ENCODE measurements around the gene MAPT.
A peak's percentile ranks its signal among the peaks of the same experiment; 100 is the strongest.
"Not testable (repeated sequence)": the region's sequence is repeated elsewhere in the genome, so short reads cannot be mapped to it uniquely, and the experiment has no call there.

The MAPT gene

DNA sequence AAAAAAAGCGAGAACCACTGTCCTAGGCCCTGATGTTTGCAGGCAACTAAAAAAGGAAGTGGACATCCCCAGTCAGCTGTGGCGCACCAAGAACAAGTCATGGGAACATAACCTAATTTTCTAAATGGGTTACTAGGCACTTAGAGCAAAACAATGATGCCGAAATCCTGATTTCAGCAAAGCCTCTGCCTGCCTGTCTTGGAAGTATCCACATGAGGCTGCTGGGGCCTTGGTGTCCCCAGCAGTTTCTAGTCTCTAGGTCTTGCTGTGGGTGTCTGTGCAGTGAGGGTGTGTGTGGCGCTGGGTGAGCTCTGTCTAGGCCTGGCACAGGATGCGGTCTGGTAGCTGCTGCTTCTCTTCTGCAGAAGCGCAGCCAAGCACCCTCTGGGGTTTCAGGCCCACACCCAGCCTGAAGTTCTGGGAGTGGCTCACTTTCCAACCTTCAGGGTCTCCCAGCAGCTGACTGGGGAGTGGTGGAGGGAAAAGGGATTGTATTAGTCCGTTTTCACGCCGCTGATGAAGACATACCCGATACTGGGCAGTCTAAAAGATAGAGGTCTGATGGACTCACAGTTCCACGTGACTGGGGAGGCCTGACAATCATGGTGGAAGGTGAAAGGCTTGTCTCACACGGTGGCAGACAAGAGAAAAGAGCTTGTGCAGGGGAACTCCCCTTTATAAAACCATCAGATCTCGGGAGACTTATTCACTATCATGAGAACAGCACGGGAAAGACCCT is 125.8 kb downstream of the MAPT start:
- H3K9me3 Mint-ChIP-seq: no peaks in the 10 kb centered on the region
- no peaks in the 10 kb centered on the region for H3K27me3 Mint-ChIP-seq (ENCODE audit: low read depth)
- peaks cover 23% of the 10 kb centered on the region for H3K36me3 Mint-ChIP-seq (ENCODE audit: low read depth)
- H3K4me1 Mint-ChIP-seq: no peaks in the 10 kb centered on the region
- H3K27ac Mint-ChIP-seq: no peak overlapping the region
- no peak overlapping the region for H3K4me3 Mint-ChIP-seq
- TF ChIP-seq, protein P1, sequence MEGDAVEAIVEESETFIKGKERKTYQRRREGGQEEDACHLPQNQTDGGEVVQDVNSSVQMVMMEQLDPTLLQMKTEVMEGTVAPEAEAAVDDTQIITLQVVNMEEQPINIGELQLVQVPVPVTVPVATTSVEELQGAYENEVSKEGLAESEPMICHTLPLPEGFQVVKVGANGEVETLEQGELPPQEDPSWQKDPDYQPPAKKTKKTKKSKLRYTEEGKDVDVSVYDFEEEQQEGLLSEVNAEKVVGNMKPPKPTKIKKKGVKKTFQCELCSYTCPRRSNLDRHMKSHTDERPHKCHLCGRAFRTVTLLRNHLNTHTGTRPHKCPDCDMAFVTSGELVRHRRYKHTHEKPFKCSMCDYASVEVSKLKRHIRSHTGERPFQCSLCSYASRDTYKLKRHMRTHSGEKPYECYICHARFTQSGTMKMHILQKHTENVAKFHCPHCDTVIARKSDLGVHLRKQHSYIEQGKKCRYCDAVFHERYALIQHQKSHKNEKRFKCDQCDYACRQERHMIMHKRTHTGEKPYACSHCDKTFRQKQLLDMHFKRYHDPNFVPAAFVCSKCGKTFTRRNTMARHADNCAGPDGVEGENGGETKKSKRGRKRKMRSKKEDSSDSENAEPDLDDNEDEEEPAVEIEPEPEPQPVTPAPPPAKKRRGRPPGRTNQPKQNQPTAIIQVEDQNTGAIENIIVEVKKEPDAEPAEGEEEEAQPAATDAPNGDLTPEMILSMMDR (IDR thresholded peaks at IDR 0.05; ENCODE audit: unreplicated experiment in 3 of 3): no peak

DNA sequence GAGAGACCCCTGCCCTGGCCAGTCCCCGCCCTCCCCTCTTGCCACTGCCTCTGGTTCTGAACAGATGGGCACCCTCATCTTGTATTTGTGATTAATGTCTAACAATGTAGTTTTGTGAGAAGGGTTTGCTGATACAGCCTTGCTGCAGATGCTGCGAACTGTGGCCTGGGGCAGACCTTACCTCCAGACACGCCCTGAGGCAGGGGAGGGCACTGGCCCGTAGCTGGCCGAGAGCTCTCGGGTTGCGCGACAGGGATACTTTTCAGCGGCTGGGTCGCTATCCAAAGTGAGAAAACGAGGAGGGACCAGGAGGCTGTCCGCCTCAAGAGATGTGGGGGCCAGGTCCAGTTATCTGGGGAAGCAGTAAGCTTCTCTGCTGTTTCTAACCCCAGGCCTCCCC is 126.6 kb downstream of the MAPT start:
- no peak overlapping the region for H3K4me3 Mint-ChIP-seq
- no peaks in the 10 kb centered on the region for H3K4me1 Mint-ChIP-seq
- TF ChIP-seq, protein P1 (IDR thresholded peaks at IDR 0.05; ENCODE audit: unreplicated experiment in 3 of 3): no peak
- no peaks in the 10 kb centered on the region for H3K27me3 Mint-ChIP-seq (ENCODE audit: low read depth)
- peaks cover 31% of the 10 kb centered on the region for H3K36me3 Mint-ChIP-seq (ENCODE audit: low read depth)
- no peak overlapping the region for H3K27ac Mint-ChIP-seq
- H3K9me3 Mint-ChIP-seq: no peaks in the 10 kb centered on the region

DNA sequence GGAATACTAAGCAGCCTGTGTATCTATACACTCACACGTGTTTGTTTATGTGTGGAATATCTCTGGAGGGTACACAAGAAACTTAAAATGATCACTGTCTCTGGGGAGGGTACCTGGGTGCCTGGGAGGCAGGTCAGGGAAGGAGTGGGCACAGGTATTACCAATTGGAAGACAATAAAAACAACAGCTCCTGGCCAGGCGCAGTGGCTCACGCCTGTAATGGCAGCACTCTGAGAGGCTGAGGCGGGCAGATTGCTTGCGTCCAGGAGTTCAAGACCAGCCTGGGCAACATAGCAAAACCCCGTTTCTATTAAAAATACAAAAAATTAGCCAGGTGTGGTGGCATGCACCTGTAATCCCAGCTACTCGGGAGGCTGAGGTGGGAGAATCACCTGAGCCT is 129.0 kb downstream of the MAPT start:
- Mint-ChIP-seq H3K27ac (peak overlapping the region in 1 of 3 experiments; percentile 56), H3K36me3 (ENCODE audit: low read depth) (peaks cover 44% of the 10 kb centered on the region)
- not testable (repeated sequence) for H3K27me3 Mint-ChIP-seq (ENCODE audit: low read depth); H3K4me1 Mint-ChIP-seq; H3K9me3 Mint-ChIP-seq; H3K4me3 Mint-ChIP-seq

DNA sequence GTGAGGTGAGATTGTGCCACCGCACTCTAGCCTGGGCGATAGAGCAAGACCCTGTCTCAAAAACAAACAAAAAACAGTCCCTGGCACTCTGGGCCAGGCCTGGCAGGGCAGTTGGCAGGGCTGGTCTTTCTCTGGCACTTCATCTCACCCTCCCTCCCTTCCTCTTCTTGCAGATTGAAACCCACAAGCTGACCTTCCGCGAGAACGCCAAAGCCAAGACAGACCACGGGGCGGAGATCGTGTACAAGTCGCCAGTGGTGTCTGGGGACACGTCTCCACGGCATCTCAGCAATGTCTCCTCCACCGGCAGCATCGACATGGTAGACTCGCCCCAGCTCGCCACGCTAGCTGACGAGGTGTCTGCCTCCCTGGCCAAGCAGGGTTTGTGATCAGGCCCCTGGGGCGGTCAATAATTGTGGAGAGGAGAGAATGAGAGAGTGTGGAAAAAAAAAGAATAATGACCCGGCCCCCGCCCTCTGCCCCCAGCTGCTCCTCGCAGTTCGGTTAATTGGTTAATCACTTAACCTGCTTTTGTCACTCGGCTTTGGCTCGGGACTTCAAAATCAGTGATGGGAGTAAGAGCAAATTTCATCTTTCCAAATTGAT is 129.5 kb downstream of the MAPT start:
- Mint-ChIP-seq H3K27ac (no peak overlapping the region), H3K4me3 (no peak overlapping the region), H3K36me3 (ENCODE audit: low read depth) (peaks cover 45% of the 10 kb centered on the region)

DNA sequence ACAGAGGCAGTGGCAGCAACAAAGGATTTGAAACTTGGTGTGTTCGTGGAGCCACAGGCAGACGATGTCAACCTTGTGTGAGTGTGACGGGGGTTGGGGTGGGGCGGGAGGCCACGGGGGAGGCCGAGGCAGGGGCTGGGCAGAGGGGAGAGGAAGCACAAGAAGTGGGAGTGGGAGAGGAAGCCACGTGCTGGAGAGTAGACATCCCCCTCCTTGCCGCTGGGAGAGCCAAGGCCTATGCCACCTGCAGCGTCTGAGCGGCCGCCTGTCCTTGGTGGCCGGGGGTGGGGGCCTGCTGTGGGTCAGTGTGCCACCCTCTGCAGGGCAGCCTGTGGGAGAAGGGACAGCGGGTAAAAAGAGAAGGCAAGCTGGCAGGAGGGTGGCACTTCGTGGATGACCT is 130.2 kb downstream of the MAPT start:
- peaks cover 19% of the 10 kb centered on the region for H3K4me1 Mint-ChIP-seq
- peaks cover 49% of the 10 kb centered on the region for H3K36me3 Mint-ChIP-seq (ENCODE audit: low read depth)

More for the DNA sequence above, 129.5 kb downstream of the MAPT start:
- Mint-ChIP-seq H3K27me3 (ENCODE audit: low read depth) (no peaks in the 10 kb centered on the region), H3K4me1 (peaks cover 12% of the 10 kb centered on the region), H3K9me3 (no peaks in the 10 kb centered on the region)
- TF ChIP-seq, protein P1 (IDR thresholded peaks at IDR 0.05; ENCODE audit: unreplicated experiment in 3 of 3): no peak

DNA sequence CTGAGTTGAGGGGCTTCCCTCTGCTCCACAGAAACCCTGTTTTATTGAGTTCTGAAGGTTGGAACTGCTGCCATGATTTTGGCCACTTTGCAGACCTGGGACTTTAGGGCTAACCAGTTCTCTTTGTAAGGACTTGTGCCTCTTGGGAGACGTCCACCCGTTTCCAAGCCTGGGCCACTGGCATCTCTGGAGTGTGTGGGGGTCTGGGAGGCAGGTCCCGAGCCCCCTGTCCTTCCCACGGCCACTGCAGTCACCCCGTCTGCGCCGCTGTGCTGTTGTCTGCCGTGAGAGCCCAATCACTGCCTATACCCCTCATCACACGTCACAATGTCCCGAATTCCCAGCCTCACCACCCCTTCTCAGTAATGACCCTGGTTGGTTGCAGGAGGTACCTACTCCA is 130.7 kb downstream of the MAPT start:
- no peaks in the 10 kb centered on the region for H3K27me3 Mint-ChIP-seq (ENCODE audit: low read depth)
- H3K27ac Mint-ChIP-seq: no peak overlapping the region
- TF ChIP-seq, protein P1 (IDR thresholded peaks at IDR 0.05; ENCODE audit: unreplicated experiment in 3 of 3): no peak
- peaks cover 53% of the 10 kb centered on the region for H3K36me3 Mint-ChIP-seq (ENCODE audit: low read depth)
- peaks cover 20% of the 10 kb centered on the region for H3K4me1 Mint-ChIP-seq
- no peaks in the 10 kb centered on the region for H3K9me3 Mint-ChIP-seq
- no peak overlapping the region for H3K4me3 Mint-ChIP-seq

More for the DNA sequence above, 130.2 kb downstream of the MAPT start:
- Mint-ChIP-seq H3K27ac (no peak overlapping the region), H3K27me3 (ENCODE audit: low read depth) (no peaks in the 10 kb centered on the region), H3K4me3 (no peak overlapping the region), H3K9me3 (no peaks in the 10 kb centered on the region)
- TF ChIP-seq, protein P1 (IDR thresholded peaks at IDR 0.05; ENCODE audit: unreplicated experiment in 3 of 3): no peak
